IgD-negative memory B cell (primary cell): Measurements from ENCODE around the gene CFAP221. TPM values are rescaled to one million over a fixed set of nuclear protein-coding genes. Genes with fewer than 3 reads are reported as not detected.
A peak's percentile ranks its signal among the peaks of the same experiment; 100 is the strongest.
"Not testable (repeated sequence)": the region's sequence is repeated elsewhere in the genome, so short reads cannot be mapped to it uniquely, and the experiment has no call there.

ENCODE experiments used
- H3K27ac Mint-ChIP-seq, 3 donors: one replicate each; pipeline ENCODE4 v1.8.0; 2020 to 2022; ENCODE audit warnings: mild to moderate bottlenecking in 3 of 3, mixed read lengths in 3 of 3, moderate library complexity in 1 of 3
- H3K27me3 Mint-ChIP-seq: one replicate; pipeline ENCODE4 v1.8.0; 2021; ENCODE audit warnings: mixed read lengths
- H3K36me3 Mint-ChIP-seq: one replicate; pipeline ENCODE4 v1.8.0; 2020; ENCODE audit warnings: mild to moderate bottlenecking, mixed read lengths
- H3K4me1 Mint-ChIP-seq, 3 donors: one replicate each; pipeline ENCODE4 v1.8.0; 2020 to 2022; ENCODE audit warnings: mixed read lengths in 3 of 3, mild to moderate bottlenecking in 1 of 3
- H3K4me3 Mint-ChIP-seq, 4 donors: one replicate each; pipeline ENCODE4 v1.8.0; 2020 to 2022; ENCODE audit warnings: mild to moderate bottlenecking in 4 of 4, mixed read lengths in 4 of 4, moderate library complexity in 3 of 4
- H3K9me3 Mint-ChIP-seq, 3 donors: one replicate each; pipeline ENCODE4 v1.8.0; 2020 to 2021; ENCODE audit warnings: mixed read lengths in 3 of 3, mild to moderate bottlenecking in 1 of 3
- polyA plus RNA-seq: library from polyadenylated mRNA; unstranded; fragments of 300-500 nt; fragmentation: Illumina TruSeq; gene quantifications from one replicate; pipeline ENCODE4 v1.2.3, GENCODE V29; 2021

Gene CFAP221
- polyA plus RNA-seq, 1 donor from 2014 or later: not detected

DNA sequence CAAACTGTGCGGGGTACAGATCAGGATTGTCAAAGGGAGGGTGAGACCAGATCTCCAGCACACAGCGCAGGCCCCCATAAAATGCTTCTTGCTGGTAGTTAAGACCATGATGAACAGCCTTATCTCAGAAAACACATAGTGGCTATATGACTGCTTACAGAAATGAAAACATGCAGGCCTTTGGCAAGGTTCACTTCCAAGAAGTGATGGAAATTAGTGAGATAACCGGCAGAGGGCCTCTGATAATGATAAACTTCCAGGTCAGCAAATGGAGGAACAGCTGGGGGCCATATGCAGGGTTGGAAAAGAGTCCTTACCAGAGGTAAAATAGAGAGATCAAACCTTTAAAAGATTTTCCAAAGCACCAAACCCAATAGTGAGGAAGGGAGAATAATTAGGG lies 46.6 kb downstream of the CFAP221 start:
- H3K27ac Mint-ChIP-seq: no peak overlapping the region

DNA sequence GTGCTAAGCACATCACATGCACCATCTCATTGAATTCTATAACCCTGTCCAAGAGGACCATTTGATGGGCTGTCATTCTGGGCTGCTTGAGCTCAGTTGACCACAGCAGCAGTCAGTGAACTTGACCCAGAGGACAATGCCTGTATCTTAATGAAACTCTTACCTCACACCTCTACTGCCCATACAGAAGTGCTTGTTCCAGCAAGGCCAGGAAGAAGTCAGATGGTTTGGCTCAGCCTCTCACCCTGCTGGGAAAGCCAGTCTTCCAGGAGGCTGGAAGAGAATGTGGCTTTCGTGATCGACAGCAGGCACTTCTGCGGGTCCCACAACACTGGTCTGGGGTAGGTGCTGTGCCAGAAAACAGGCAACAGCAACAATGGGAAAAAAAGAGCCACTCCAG lies 47.3 kb downstream of the CFAP221 start:
- H3K4me1 Mint-ChIP-seq: no peaks in the 10 kb centered on the region
- H3K9me3 Mint-ChIP-seq: peaks cover 0 to 2% (median 0%) of the 10 kb centered on the region in 3 donors
- peaks cover 4% of the 10 kb centered on the region for H3K27me3 Mint-ChIP-seq
- H3K36me3 Mint-ChIP-seq: no peaks in the 10 kb centered on the region
- no peak overlapping the region for H3K27ac Mint-ChIP-seq
- no peak overlapping the region for H3K4me3 Mint-ChIP-seq

More for the DNA sequence above, 46.6 kb downstream of the CFAP221 start:
- no peaks in the 10 kb centered on the region for H3K36me3 Mint-ChIP-seq
- no peak overlapping the region for H3K4me3 Mint-ChIP-seq
- no peaks in the 10 kb centered on the region for H3K4me1 Mint-ChIP-seq
- H3K27me3 Mint-ChIP-seq: peaks cover 3% of the 10 kb centered on the region
- peaks cover 0 to 2% (median 0%) of the 10 kb centered on the region in 3 donors for H3K9me3 Mint-ChIP-seq

DNA sequence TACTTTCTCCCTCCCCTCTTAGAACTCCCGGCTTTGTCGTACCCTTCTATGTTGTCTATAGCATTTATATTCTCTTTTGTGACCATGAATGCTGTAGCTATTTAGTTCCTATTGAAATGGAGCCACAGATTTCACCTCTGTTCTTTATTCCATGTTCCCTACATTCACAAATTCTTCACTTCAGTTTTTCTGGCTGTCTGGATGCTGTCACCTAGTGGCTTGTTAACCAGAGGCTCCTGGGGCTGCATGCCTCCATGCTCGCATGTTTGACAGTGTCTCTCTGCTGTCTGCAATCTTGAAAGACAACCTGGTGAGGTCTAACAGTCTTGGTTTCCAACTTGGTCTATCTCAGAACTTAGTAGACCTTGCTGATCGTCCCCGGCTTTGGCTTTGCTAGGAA lies 48.2 kb downstream of the CFAP221 start:
- Mint-ChIP-seq H3K4me1 (no peaks in the 10 kb centered on the region), H3K36me3 (no peaks in the 10 kb centered on the region), H3K27me3 (peaks cover 5% of the 10 kb centered on the region), H3K9me3 (peaks cover 0 to 2% (median 0%) of the 10 kb centered on the region in 3 donors), H3K4me3 (no peak overlapping the region), H3K27ac (no peak overlapping the region)

DNA sequence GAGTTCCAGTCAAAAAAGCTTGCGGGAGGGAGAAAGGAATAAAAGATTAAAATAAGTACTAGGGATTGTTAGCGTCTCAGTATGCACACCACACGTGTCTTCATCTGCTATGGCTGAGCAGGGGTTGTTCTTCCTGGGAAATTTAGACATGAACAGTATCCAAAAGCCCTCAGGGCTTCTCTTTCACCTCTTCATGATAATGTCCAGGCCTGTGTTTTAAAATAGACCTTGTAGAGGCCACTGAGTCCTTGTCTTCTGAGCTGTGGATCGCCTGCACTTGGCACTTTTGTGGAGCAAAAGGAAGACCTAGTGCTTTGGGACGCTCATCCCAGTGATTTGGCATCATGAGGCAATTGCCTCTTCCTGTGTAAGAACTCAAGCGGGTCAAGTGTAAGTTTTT lies 52.4 kb downstream of the CFAP221 start:
- H3K36me3 Mint-ChIP-seq: no peaks in the 10 kb centered on the region
- H3K4me1 Mint-ChIP-seq: no peaks in the 10 kb centered on the region
- no peak overlapping the region for H3K27ac Mint-ChIP-seq
- H3K4me3 Mint-ChIP-seq: no peak overlapping the region
- no peaks in the 10 kb centered on the region for H3K9me3 Mint-ChIP-seq
- H3K27me3 Mint-ChIP-seq: peaks cover 3% of the 10 kb centered on the region

DNA sequence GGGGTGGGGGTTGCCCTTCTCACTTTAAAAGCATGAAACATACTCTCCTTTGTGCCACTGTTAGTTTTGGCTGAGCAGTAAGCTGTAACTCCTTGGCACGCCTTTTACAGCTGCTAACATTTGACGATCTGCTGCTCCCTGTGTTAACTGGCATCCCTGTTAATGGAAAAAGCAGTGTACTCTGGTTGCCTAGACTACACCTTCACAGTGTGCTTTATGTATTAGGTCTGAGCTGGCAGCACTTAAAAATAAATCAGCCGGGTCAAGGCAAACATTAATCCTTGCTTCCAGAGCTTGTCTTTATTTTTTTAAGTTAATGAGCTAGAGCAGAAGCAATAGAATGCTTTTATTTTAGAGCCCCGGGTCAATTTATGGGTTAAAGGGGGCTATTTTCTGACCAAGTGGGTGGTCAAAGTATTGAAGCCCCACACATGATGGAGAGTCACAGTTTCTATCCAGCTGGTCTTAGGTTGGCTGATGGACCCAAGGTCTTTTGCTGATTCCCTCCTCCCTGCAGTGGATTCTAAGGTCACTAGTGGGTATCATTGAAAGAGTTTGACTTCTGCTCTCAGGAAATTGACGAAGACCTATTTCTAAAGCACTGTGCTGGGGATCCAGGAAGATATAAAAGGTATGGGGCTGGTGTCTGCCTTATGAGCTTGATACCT lies 54.5 kb downstream of the CFAP221 start:
- H3K9me3 Mint-ChIP-seq: no peaks in the 10 kb centered on the region
- no peak overlapping the region for H3K27ac Mint-ChIP-seq
- H3K27me3 Mint-ChIP-seq: peaks cover 3% of the 10 kb centered on the region
- H3K4me3 Mint-ChIP-seq: no peak overlapping the region
- no peaks in the 10 kb centered on the region for H3K4me1 Mint-ChIP-seq
- H3K36me3 Mint-ChIP-seq: no peaks in the 10 kb centered on the region

DNA sequence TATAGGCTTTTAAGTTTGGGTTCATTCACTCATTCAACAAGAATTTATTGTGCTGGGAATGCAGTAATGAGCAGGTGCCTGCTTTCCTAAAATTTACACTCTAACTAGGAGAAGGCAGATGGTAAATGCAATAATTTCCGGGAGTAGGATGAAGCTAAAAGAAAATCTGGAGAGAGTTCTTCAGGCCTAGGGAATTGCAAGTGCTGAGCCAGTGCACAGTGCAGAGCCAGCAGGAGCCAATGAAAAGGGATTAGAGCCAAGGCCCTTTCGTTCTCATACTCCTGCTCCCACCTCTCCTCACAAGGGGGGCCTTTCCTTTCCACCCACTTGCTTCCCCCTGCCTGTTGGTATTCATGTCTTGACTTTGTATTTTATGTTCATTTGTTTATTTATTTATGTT lies 55.1 kb downstream of the CFAP221 start:
- H3K9me3 Mint-ChIP-seq: no peaks in the 10 kb centered on the region
- no peak overlapping the region for H3K27ac Mint-ChIP-seq
- H3K4me3 Mint-ChIP-seq: no peak overlapping the region
- no peaks in the 10 kb centered on the region for H3K36me3 Mint-ChIP-seq
- peaks cover 3% of the 10 kb centered on the region for H3K27me3 Mint-ChIP-seq
- no peaks in the 10 kb centered on the region for H3K4me1 Mint-ChIP-seq

DNA sequence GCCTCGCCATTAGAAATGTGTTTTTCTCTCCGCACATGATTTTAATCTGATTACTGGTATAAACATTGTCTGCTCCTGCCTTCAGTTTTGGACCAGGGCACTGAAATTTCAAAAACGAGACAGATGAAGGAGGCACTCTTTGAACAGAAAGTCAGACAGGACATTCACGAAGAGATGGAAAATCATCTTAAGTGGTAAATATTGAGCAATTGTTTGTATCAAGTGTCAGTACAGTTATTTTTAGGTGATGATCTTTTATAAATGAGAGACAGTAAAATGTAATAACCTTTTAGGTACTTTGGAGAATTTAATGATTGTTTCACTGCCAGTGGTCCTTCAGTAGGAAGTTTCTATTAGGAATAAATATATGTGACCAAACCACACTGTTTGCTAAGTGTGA lies 60.8 kb downstream of the CFAP221 start:
- Mint-ChIP-seq H3K9me3 (no peaks in the 10 kb centered on the region), H3K27ac (no peak overlapping the region), H3K27me3 (peaks cover 10% of the 10 kb centered on the region), H3K4me1 (no peaks in the 10 kb centered on the region), H3K4me3 (no peak overlapping the region), H3K36me3 (no peaks in the 10 kb centered on the region)

DNA sequence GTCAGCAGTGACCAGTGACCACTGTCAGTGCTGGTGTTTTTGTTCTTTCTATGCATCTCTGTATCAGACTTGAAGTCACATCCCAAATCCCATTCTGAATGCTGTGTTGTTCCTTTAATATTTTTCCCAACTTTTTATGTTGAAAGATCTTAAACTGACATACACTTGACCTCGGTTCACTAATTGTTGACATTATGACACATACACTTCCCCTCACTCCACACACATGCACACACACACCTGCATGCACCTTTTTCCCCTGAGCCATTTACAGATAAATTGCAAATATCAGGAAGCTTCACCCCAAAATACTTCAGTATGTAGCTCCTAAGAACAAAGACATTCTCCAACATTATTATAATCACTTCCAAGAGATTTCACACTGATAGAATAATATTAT lies 62.4 kb downstream of the CFAP221 start:
- H3K4me3 Mint-ChIP-seq: no peak overlapping the region

DNA sequence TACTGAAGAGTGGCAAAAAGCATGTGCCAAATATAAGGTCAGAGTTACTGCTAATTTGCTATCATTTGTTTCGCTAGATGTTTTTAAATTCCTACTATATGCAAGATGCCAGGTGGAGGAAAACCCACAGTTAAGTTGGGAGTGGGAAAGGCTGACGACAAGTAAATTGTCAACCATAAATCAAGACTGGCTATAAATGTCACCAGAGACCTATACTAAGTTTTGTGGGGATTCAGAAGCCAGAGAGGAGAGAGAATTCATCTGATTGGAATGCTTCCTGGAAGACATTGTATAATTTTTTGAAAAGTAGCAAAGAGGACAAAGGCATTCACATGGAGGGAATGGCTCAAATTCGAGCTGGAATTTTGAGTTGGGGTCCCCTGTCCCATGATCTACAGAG lies 64.3 kb downstream of the CFAP221 start:
- Mint-ChIP-seq H3K27ac (no peak overlapping the region), H3K36me3 (no peaks in the 10 kb centered on the region), H3K4me3 (no peak overlapping the region), H3K27me3 (peaks cover 13% of the 10 kb centered on the region), H3K4me1 (no peaks in the 10 kb centered on the region), H3K9me3 (peaks cover 0 to 6% (median 4%) of the 10 kb centered on the region in 3 donors)

More for the DNA sequence above, 62.4 kb downstream of the CFAP221 start:
- Mint-ChIP-seq H3K36me3 (no peaks in the 10 kb centered on the region), H3K27me3 (peaks cover 11% of the 10 kb centered on the region), H3K9me3 (no peaks in the 10 kb centered on the region), H3K27ac (no peak overlapping the region), H3K4me1 (no peaks in the 10 kb centered on the region)

DNA sequence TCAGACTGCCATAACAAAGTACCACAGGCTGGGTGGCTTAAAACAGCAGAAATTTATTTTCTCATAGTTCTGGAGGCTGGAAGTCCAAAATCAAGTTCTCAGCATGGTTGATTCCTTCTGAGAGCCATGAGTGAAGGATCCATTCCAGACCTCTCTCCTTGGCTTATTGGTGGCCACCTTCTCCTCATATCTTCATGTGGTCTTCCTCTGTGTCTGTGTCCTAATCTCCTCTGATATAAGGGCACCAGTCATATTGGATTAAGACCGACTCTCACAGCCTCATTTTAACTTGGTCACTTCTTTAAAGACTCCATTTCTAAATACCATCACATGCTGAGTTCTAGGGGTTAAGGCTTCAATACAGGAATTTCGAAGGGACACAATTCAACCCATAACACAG lies 65.1 kb downstream of the CFAP221 start:
- Mint-ChIP-seq H3K27ac (no peak overlapping the region), H3K27me3 (peaks cover 13% of the 10 kb centered on the region), H3K4me3 (no peak overlapping the region), H3K4me1 (no peaks in the 10 kb centered on the region), H3K36me3 (peaks cover 3% of the 10 kb centered on the region), H3K9me3 (peaks cover 6 to 11% (median 10%) of the 10 kb centered on the region in 3 donors)

DNA sequence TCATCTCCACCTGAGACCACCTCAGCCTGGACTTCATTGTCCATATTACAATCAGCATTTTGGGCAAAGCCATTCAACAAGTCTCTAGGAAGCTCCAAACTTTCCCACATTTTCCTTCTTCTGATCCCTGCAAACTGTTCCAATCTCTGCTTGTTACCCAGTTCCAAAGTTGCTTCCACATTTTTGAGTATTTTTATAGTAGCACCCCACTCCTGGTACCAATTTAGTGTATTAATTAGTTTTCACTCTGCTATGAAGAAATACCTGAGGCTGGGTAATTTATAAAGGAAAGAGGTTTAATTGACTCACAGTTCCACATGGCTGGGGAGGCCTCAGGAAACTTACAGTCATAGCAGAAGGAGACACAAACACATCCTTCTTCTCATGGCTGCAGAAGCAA lies 69.9 kb downstream of the CFAP221 start:
- not testable (repeated sequence) for H3K4me1 Mint-ChIP-seq, H3K4me3 Mint-ChIP-seq, H3K36me3 Mint-ChIP-seq, H3K27ac Mint-ChIP-seq
- peaks cover 31% of the 10 kb centered on the region for H3K27me3 Mint-ChIP-seq
- H3K9me3 Mint-ChIP-seq: peaks cover 9 to 26% (median 20%) of the 10 kb centered on the region in 3 donors

DNA sequence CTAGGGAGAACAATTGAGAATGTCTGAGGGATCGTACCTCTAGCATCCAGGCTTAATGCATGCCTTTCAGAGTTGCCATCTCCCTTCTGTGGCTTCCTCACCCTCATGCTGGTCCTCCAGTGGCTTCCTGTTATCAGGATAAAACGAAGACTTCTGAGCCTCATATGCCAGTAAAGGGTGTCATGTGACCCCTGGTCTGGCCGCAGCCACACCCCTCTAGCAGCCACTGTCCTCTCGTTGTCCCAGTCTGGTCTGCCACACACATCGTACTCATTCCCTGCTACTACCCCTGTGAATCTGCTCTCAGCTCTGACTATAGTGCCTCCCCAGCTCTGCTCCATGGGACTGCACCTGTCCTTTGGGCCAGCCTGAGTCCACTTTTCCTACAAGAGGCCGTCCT lies 72.2 kb downstream of the CFAP221 start:
- no peak overlapping the region for H3K27ac Mint-ChIP-seq
- no peak overlapping the region for H3K4me3 Mint-ChIP-seq
- no peaks in the 10 kb centered on the region for H3K4me1 Mint-ChIP-seq
- peaks cover 9 to 27% (median 20%) of the 10 kb centered on the region in 3 donors for H3K9me3 Mint-ChIP-seq
- H3K36me3 Mint-ChIP-seq: peaks cover 3% of the 10 kb centered on the region
- peaks cover 25% of the 10 kb centered on the region for H3K27me3 Mint-ChIP-seq

DNA sequence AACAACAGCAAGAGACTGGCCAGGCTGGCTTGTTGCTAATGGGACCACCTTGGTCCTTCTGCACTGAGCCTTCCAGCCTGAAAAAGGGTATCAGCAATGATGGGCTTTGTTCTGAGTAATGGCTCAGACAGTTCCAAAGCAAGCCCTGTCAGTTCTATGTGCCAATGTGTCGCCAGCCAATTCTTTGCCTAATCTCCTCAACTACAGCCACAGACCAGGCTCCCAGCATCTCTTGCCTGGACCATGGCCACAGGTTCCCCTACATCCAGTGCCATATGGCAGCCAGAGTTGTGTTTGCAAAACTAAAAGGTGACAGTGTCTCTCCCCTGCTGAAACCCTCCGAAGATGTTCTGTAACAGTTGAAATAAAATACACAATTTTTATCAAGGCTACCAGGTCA lies 73.2 kb downstream of the CFAP221 start:
- Mint-ChIP-seq H3K36me3 (peaks cover 3% of the 10 kb centered on the region), H3K27ac (no peak overlapping the region), H3K27me3 (peaks cover 24% of the 10 kb centered on the region), H3K4me1 (no peaks in the 10 kb centered on the region), H3K9me3 (peaks cover 9 to 26% (median 20%) of the 10 kb centered on the region in 3 donors), H3K4me3 (no peak overlapping the region)

DNA sequence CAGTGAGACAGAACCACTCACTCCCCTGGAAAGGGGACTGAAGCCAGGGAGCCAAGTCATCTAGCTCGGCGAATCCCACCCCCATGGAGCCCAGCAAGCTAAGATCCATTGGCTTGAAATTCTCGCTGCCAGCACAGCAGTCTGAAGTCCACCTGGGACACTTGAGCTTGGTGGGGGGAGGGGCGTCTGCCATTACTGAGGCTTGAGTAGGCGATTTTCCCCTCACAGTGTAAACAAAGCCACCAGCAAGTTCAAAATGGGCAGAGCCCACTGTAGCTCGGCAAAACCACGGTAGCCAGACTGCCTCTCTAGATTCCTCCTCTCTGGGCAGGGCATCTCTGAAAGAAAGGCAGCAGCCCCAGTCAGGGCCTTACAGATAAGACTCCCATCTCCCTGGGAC lies 74.5 kb downstream of the CFAP221 start:
- not testable (repeated sequence) for H3K4me1 Mint-ChIP-seq, H3K36me3 Mint-ChIP-seq, H3K4me3 Mint-ChIP-seq, H3K27ac Mint-ChIP-seq
- peaks cover 24% of the 10 kb centered on the region for H3K27me3 Mint-ChIP-seq
- H3K9me3 Mint-ChIP-seq: peaks cover 10 to 25% (median 19%) of the 10 kb centered on the region in 3 donors

DNA sequence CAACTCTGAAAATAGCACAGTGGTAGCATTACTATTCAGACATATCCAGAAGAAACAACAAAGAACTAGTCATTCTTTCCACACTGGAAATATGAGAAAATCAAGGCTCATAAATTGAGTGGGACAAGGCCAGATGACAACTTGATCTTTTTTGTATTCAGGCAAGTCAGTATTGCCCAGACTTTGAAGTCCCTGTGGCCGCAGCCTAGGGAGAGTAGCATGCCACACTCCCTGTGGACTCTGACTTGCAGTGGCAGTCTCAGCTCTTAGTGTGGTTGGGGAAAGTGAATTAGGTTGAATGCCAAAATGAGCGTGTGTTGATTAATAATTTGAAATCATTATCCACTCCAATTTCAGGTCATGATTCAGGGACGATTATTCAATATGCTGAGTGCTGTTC lies 81.0 kb downstream of the CFAP221 start:
- no peaks in the 10 kb centered on the region for H3K4me1 Mint-ChIP-seq
- peaks cover 2 to 7% (median 4%) of the 10 kb centered on the region in 3 donors for H3K9me3 Mint-ChIP-seq
- peaks cover 1% of the 10 kb centered on the region for H3K27me3 Mint-ChIP-seq
- H3K27ac Mint-ChIP-seq: no peak overlapping the region
- no peak overlapping the region for H3K4me3 Mint-ChIP-seq
- no peaks in the 10 kb centered on the region for H3K36me3 Mint-ChIP-seq

DNA sequence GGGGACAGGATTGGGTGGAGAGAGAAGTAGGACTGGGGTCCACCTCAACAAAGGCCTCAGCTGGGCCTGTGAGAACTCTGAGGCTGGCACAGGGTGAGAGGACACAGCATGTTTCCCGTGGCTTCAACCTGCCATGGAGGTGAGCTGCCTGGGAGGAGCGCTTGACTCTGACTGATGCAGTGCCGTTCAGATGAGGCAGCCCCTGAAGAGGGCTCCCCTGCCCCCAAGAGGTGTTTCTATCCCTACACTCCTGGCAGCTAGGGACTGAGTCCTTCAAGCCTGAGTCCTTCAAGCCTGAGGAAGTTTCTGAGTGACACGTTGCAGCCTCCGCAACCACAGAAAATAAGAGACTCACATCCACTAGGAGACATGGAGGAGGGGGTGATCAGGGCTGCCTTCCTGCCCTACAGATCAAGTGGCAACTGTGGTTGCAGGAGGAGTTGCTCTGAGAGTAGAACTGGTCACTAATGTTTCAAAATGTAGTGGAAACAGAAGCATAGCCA lies 85.1 kb downstream of the CFAP221 start:
- H3K27ac Mint-ChIP-seq: no peak overlapping the region
- peaks cover 0 to 2% (median 0%) of the 10 kb centered on the region in 3 donors for H3K4me1 Mint-ChIP-seq
- peaks cover 7% of the 10 kb centered on the region for H3K27me3 Mint-ChIP-seq
- peak overlapping the region in 1 of 4 donors; percentile 57 for H3K4me3 Mint-ChIP-seq
- H3K36me3 Mint-ChIP-seq: no peaks in the 10 kb centered on the region
- H3K9me3 Mint-ChIP-seq: peaks cover 0 to 11% (median 3%) of the 10 kb centered on the region in 3 donors
